NK-92 treated with Interleukin-12 subunit alpha and Interleukin-12 subunit beta, amount 100 ng/mL, for 24 hours (cell line): Measurements from ENCODE around the gene COL16A1.

Experiments
- DNase-seq: peaks from one replicate; lab custom pipeline; 2025; lab: John Stamatoyannopoulos, UW

The COL16A1 gene

DNA sequence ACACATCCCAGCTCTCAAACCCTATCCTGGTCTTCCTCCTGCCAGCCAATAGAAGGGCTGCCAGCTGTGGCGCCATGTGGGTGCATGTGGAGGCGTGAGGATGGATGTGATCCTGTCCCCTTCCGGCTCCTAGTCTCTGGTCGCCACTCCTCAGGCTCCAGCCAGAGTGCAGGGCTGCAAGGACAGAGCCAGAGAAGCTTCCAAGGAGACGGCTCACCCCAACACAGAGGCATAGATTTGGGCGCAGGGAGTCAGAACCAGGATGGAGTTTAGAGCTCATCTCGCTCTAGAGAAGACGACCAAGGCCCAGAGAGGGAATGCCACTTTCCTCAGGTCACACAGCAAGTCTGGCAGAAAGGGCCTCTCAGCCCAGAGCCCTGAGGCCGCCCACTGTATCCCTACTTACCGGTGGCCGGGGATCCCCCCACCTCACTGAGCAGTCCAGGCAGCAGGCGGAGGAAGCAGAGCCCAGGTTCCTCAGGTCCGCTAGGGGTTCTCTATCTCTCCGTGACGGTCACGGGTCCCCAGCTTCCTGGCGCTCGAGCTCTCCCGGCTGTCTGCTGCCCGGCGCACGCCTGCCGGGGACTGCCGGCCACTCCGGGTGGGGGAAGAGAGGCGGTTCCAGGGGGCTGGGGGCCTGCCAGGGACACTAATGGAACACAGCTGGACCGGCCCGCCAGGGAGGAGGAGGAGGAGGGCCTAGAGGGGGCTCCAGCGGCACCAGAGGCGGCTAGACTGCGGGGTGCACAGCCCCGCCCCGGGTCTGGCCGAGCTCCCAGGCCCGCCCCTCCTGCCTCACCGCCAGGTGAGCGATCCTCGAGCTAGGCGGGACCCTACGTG lies at the start of gene COL16A1:
COL16A1 (minus strand) TSS at position 587 of the 840 bp plus-strand sequence. CDS start 1,824 bp downstream, outside the sequence.
- no peak for DNase-seq

- DNase-seq = no peak
Observed at GRCh38 chr1:31752952-31753475, 49.2 kb upstream of the COL16A1 start.

GRCh38 chr1:31752258-31752657 lies 48.4 kb upstream of the COL16A1 start:
- peak; percentile 25 for DNase-seq

DNA sequence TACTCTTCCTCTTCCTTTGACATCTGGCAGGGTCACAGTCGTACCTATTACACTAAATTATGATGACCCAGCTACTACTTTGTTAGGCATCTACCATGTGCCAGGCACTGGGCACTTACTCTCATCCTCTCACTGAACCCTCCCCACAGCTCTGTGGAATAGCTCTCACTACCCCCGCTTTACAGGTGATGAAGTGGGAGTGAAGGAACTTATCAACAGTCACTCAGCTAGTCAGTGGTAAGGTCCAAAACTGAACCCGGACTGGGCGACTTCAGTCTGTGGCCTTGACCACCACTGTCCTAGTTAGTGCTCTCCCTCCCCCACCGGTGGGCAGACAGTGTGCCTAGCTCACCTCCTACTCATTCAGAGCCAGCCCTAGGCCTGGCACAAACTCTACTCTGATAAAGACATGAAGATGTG lies 48.0 kb upstream of the COL16A1 start:
- no peak for DNase-seq

GRCh38 chr1:31750858-31751510 lies 47.2 kb upstream of the COL16A1 start:
- peak; percentile 66 for DNase-seq

GRCh38 chr1:31749785-31750735 lies 46.2 kb upstream of the COL16A1 start:
- peak; percentile 63 for DNase-seq

- no peak for DNase-seq
Observed at GRCh38 chr1:31748365-31748764, 44.5 kb upstream of the COL16A1 start.

- no peak for DNase-seq
Observed at GRCh38 chr1:31747304-31747703, 43.5 kb upstream of the COL16A1 start.

DNA sequence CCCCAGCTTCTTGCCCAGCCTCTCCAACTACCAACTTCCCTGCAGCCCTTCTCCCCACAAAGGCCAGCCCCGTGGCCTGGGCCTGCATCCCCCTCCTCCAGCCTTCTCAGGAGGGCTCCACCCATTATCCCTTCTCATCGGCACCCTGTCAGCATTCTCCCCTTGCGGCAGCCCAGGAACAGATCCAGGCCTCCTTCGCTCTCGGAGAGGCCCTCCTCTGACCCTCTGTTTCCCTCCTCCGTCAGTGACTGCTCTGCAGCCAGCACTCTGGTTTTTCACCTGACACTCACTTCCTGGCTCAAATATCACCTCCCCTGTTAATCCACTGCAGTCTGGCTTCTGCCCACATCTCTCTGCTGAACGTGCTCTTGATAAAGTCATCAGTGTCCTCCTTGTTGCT lies 42.9 kb upstream of the COL16A1 start:
- DNase-seq = peak; percentile 48

GRCh38 chr1:31745946-31746670 lies 42.3 kb upstream of the COL16A1 start:
- DNase-seq = no peak

DNA sequence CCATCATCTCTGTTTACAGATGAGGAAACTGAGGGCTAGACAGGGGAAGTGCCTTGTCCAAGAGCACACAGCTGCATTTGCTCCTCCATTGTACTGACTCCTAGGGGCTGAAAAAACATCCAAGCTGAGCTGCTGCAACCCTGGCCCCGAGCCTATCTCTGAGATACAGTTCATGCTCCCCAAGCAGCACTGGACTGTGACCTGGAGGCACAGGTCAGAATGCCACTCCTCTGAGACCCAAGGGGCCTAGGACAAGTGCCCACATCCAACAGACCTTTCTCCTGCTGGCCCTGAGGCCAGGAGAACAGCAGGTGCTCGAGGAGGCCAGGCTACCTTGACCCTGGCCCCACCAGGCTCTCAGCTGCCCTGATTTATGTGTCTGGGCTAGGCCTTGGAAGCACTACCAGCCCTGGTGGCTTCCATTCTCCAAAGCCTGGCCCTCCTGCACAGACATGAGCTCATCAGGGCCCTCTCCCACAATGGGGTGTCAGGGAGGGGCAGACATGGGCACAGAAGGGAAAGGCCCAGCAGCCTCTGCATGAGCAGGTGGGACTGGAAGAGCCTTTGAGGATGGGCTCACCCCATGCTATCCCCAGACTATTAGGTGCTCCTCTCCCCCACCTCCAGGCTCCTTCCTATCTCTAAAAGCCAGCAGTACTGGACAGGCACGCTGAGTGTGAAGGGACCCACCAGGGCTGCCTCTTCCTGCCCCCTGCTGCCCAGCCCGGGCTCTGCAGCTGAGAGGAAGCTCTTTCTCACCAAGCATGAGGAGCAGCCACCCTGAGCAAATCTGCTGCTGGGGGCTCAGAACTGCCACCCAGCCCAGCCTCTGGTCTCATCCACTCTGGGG lies 41.5 kb upstream of the COL16A1 start:
- DNase-seq = peak; percentile 60

DNA sequence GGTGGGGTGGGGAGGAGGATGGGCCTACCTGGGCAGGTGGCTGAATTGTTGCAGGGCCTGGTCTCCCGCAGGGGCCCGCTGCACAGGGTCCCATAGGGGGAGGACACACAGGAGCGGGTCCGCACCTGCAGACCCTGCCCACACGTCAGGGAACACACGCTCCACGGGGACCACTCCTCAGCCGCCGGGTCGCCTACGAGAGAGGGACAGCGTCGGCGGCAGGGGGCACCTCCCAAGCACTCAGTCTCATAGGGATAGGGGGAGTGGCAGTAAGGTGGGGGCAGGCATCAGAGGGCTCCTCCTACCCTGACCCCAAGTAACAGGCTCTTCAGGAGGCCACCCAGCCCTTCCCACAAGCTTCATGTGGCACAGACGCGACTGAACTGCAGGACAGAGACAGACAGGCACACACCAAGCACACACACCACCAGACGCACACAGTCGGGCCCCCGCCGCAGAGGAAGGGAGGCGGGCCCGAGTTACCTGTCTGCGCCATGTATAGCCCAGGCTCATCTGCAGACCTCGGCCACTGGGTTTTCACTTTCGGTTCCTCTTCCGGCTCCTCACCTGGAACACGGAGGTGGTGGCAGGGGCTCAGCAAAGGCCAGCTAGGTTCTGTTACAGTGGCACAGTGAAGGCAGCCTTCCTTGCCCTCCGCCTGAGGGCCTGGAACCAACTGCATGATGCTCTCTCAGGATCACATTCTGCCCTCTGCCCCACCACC lies 40.5 kb upstream of the COL16A1 start:
- DNase-seq = no peak

- DNase-seq = no peak
Observed at GRCh38 chr1:31742462-31743212, 38.8 kb upstream of the COL16A1 start.

DNA sequence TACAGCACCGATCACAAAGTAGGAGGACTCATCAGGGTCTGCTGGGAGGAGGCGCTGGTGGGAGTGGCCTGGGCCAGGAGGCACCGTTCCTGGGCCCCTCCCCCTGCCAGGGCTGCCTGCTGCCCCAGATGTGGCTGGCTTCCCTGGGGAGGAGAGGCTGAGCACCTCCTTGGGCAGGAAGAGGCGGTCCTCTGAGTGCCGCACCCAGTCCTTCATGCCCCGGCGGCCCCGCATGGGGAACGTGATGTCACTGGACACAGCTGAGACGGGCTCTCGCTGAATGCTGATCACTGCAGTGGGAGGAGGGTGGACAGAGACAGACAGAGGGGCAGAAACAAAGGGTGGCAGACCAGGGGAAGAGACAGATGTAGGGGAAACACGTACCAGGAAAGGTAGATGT lies 35.5 kb upstream of the COL16A1 start:
- DNase-seq = no peak

- no peak for DNase-seq
Observed at GRCh38 chr1:31736675-31737074, 32.9 kb upstream of the COL16A1 start.

DNA sequence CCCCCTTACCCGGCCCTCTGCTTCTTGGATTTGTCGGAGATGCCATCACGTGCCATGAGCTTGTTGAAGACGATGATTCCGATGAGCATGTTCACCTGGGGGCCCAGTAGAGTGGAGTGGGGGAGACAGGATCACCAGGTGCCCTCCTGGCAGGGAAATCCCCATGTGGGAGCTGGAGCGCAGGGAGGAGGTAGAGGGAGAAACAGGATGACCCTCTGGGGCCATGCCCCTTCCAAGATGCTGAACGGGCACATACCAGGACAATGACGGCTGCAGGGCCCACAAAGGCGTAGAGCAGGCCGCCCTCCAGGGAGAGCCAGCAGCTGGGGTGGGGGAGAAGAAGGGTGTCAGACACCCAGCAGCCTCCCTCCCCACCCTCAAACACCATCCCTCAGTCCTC lies 31.8 kb upstream of the COL16A1 start:
- no peak for DNase-seq

GRCh38 chr1:31734582-31735107 lies 30.8 kb upstream of the COL16A1 start:
- DNase-seq = no peak

DNA sequence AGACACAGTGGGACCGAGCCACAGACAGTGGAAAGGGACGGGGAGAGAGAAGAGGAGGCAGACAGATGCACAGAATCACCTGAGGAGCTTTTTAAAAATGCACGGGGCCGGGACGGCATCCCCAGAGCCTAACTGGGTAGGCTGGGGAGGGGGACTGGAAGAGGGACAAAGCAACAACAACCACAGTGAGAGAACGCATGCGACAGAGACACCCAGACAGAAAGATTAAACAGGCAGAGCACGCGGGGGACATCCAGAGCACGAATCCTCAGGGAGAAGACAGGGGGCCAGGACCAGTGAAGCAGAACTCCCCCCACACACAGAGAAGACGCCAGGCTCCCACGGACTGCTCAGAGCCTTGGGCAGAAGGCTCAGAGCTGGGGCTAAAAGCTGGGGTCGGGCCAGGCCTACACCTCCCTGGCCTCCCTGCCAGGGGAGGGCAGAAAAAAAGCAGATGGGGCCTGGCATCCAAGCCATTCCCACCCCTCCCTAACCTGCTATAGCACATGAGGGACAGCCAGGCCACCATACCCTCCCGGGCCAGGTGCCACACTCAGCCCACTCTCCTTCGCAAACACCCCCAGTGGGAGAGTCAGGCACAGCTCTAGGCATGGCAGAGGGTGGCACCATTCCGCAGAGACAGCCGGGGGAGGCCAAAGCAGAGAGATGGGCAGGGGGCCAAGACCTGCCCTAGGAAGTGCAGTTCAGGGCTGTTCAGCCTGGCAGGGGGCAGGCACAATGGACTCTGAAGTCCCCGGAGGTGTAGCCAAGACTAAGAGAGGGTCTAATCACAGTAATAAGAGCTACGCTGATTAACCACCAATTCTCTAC lies 29.8 kb upstream of the COL16A1 start:
- no peak for DNase-seq
